Astrocyte (in vitro differentiated cells and primary cell): ENCODE results near the gene ATP2B2. TPM values are rescaled to one million over a fixed set of nuclear protein-coding genes. Genes with fewer than 3 reads are reported as not detected.

Experiments
- DNase-seq: peaks from one replicate; pipeline ENCODE4 v3.0.0-alpha.2; 2010; ENCODE audit warnings: low read depth
- FAIRE-seq: peaks from 2 replicates; lab custom pipeline; 2011; peaks lifted over from hg19 to GRCh38; lab: Jason Lieb, UNC
- H2AFZ ChIP-seq: 2 replicates; pipeline ENCODE4 v1.6.0; 2012; ENCODE audit warnings: low read depth, low read length, inconsistent platforms
- H3K27ac ChIP-seq: 2 replicates; pipeline ENCODE4 v1.5.1; 2011; ENCODE audit warnings: low read depth, low read length, inconsistent platforms
- H3K27me3 ChIP-seq: 2 replicates; pipeline ENCODE4 v1.6.0; 2011; ENCODE audit warnings: low read length, inconsistent platforms; ENCODE audit not compliant: insufficient read depth
- H3K36me3 ChIP-seq: 2 replicates; pipeline ENCODE4 v1.5.1; 2011; ENCODE audit warnings: low read length, inconsistent platforms; ENCODE audit not compliant: insufficient read depth
- H3K4me1 ChIP-seq: 2 replicates; pipeline ENCODE4 v1.5.1; 2011; ENCODE audit warnings: low read length, inconsistent platforms; ENCODE audit not compliant: insufficient read depth
- H3K4me2 ChIP-seq: 2 replicates; pipeline ENCODE4 v1.6.0; 2012; ENCODE audit warnings: low read length, inconsistent platforms
- H3K4me3 ChIP-seq: 2 replicates; pipeline ENCODE4 v1.5.1; 2011; ENCODE audit warnings: low read depth, mild to moderate bottlenecking, low read length, inconsistent platforms; ENCODE audit not compliant: insufficient read depth
- H3K79me2 ChIP-seq: 2 replicates; pipeline ENCODE4 v1.6.0; 2012; ENCODE audit warnings: mild to moderate bottlenecking, low read length, inconsistent platforms; ENCODE audit not compliant: insufficient read depth
- H3K9ac ChIP-seq: 2 replicates; pipeline ENCODE4 v1.6.0; 2012; ENCODE audit warnings: mild to moderate bottlenecking, low read length, inconsistent platforms
- H3K9me3 ChIP-seq: 2 replicates; pipeline ENCODE4 v1.5.1; 2012; ENCODE audit warnings: low read depth, mild to moderate bottlenecking, low read length, inconsistent platforms; ENCODE audit not compliant: insufficient read depth
- H4K20me1 ChIP-seq: 2 replicates; pipeline ENCODE4 v1.6.0; 2012; ENCODE audit warnings: low read length, inconsistent platforms; ENCODE audit not compliant: insufficient read depth
- H3K27ac Mint-ChIP-seq: one replicate; pipeline ENCODE4 v1.8.0; 2021; ENCODE audit warnings: mild to moderate bottlenecking, mixed read lengths; ENCODE audit not compliant: unreplicated experiment
- H3K27me3 Mint-ChIP-seq: one replicate; pipeline ENCODE4 v1.8.0; 2021; ENCODE audit warnings: low read depth, mixed read lengths; ENCODE audit not compliant: unreplicated experiment
- H3K36me3 Mint-ChIP-seq: one replicate; pipeline ENCODE4 v1.8.0; 2021; ENCODE audit warnings: low read depth, mixed read lengths; ENCODE audit not compliant: unreplicated experiment
- H3K4me1 Mint-ChIP-seq: one replicate; pipeline ENCODE4 v1.8.0; 2021; ENCODE audit warnings: low read depth, mixed read lengths; ENCODE audit not compliant: unreplicated experiment
- H3K4me3 Mint-ChIP-seq: one replicate; pipeline ENCODE4 v1.8.0; 2021; ENCODE audit warnings: mild to moderate bottlenecking, moderate library complexity, mixed read lengths; ENCODE audit not compliant: unreplicated experiment
- H3K9me3 Mint-ChIP-seq: one replicate; pipeline ENCODE4 v1.8.0; 2021; ENCODE audit warnings: mild to moderate bottlenecking, mixed read lengths; ENCODE audit not compliant: unreplicated experiment
- EZH2 ChIP-seq: IDR thresholded peaks from 2 replicates; pipeline ENCODE4 v1.6.1; 2012; ENCODE audit warnings: mild to moderate bottlenecking, low read length, inconsistent platforms; ENCODE audit not compliant: insufficient read depth
- total RNA-seq: library from RNA; stranded (reverse); gene quantifications from 2 replicates; pipeline ENCODE4 v1.2.1, GENCODE V29; 2021
- TF ChIP-seq, protein P1 (sequence below): IDR thresholded peaks from 2 replicates; pipeline ENCODE4 v1.5.1; 2011; ENCODE audit warnings: low read depth, mild to moderate bottlenecking, inconsistent platforms, low read length, moderate library complexity; ENCODE audit not compliant: insufficient read depth

Gene ATP2B2
- total RNA-seq, 1 donor from 2014 or later, result 0.05 TPM

DNA sequence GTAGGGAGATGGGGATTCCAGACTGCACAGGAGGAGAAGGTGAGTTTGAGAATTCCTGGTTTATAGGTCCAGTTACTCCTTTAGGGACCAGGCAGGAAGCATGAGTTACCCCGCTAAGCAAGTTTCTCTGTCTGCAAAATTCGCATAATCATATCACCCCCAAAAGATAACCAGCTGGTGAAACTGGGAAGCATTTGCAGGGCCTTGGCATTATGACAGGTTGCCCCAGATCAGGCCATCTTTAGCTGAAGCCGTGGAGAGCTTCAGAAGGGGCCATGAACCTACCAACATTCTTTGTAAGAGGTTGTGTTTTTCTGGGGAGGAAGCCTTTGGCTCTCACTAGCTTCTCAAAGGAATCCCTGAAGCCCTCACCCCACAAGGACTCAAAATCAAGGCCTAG lies 29.4 kb downstream of the ATP2B2 start:
- H3K4me1 Mint-ChIP-seq, result peaks cover 8% of the 10 kb centered on the region

DNA sequence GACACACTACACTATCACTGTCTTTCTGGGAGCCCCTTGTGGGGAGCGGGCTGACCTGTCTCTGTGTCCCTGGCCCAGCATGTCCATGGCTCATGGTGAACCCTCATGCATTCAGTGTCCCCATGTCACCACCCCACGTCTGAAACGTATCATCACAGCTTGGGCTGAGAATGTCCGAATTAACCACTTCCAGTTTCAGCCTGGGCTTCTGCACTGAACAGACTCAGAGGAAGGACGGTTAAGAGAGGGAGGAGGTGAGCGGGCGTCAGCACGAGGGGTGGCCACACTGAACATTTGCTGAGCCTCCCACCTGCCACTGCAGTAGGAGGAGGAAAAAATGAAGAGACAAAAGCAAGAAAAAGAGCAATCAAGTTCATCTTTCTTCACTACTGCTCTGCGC lies 30.5 kb downstream of the ATP2B2 start:
- H2AFZ ChIP-seq, result no peak overlapping the region
- peaks cover 13% of the 10 kb centered on the region for H3K9me3 Mint-ChIP-seq
- FAIRE-seq, result no peak

More for the DNA sequence above, 29.4 kb downstream of the ATP2B2 start:
- Histone ChIP-seq H3K9ac (no peak overlapping the region), H2AFZ (no peak overlapping the region), H3K36me3 (no peaks in the 10 kb centered on the region), H3K4me2 (no peak overlapping the region), H3K27ac (no peak overlapping the region), H3K4me1 (no peaks in the 10 kb centered on the region), H3K79me2 (no peaks in the 10 kb centered on the region), H3K9me3 (no peaks in the 10 kb centered on the region), H3K4me3 (no peak overlapping the region), H3K27me3 (peaks cover 4% of the 10 kb centered on the region), H4K20me1 (no peaks in the 10 kb centered on the region)
- H3K27me3 Mint-ChIP-seq, result peaks cover 72% of the 10 kb centered on the region
- DNase-seq (no peak), FAIRE-seq (no peak)
- H3K36me3 Mint-ChIP-seq, result peaks cover 2% of the 10 kb centered on the region
- no peak overlapping the region for H3K27ac Mint-ChIP-seq
- H3K4me3 Mint-ChIP-seq, result no peak overlapping the region
- peaks cover 14% of the 10 kb centered on the region for H3K9me3 Mint-ChIP-seq
- TF ChIP-seq, protein P1, sequence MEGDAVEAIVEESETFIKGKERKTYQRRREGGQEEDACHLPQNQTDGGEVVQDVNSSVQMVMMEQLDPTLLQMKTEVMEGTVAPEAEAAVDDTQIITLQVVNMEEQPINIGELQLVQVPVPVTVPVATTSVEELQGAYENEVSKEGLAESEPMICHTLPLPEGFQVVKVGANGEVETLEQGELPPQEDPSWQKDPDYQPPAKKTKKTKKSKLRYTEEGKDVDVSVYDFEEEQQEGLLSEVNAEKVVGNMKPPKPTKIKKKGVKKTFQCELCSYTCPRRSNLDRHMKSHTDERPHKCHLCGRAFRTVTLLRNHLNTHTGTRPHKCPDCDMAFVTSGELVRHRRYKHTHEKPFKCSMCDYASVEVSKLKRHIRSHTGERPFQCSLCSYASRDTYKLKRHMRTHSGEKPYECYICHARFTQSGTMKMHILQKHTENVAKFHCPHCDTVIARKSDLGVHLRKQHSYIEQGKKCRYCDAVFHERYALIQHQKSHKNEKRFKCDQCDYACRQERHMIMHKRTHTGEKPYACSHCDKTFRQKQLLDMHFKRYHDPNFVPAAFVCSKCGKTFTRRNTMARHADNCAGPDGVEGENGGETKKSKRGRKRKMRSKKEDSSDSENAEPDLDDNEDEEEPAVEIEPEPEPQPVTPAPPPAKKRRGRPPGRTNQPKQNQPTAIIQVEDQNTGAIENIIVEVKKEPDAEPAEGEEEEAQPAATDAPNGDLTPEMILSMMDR, result no peak
- TF ChIP-seq EZH2, result no peak

DNA sequence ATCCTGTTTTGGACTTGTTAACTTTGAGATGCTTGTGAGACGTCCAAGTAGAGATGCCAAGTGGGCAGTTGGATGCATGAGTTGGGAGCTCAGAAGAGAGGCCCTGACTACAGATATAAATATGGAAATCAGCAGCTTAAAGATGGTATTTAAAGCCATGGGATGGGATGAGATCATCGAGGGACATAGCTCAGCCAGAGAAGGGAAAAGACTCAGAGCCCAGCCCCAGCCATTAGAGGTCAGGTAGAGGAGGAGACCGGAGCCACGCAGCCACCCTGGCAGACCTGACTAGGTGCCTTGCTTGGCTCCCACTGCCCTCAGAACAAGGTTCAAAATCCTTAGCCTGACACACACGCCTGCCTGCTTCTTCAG lies 31.1 kb downstream of the ATP2B2 start:
- H3K4me1 ChIP-seq, result no peaks in the 10 kb centered on the region
- no peaks in the 10 kb centered on the region for H4K20me1 ChIP-seq
- H3K36me3 ChIP-seq, result no peaks in the 10 kb centered on the region
- H3K4me3 ChIP-seq, result no peak overlapping the region
- H3K27ac ChIP-seq, result no peak overlapping the region
- H3K9me3 ChIP-seq, result no peaks in the 10 kb centered on the region
- H3K36me3 Mint-ChIP-seq, result peaks cover 2% of the 10 kb centered on the region
- no peak for FAIRE-seq
- no peak overlapping the region for H3K4me3 Mint-ChIP-seq
- no peaks in the 10 kb centered on the region for H3K79me2 ChIP-seq
- TF ChIP-seq, protein P1, result no peak
- TF ChIP-seq EZH2, result no peak
- no peak for DNase-seq
- H3K4me2 ChIP-seq, result no peak overlapping the region
- H3K27me3 Mint-ChIP-seq, result peaks cover 77% of the 10 kb centered on the region
- peaks cover 8% of the 10 kb centered on the region for H3K4me1 Mint-ChIP-seq
- no peak overlapping the region for H3K27ac Mint-ChIP-seq
- no peak overlapping the region for H2AFZ ChIP-seq
- H3K27me3 ChIP-seq, result peaks cover 10% of the 10 kb centered on the region
- no peak overlapping the region for H3K9ac ChIP-seq
- H3K9me3 Mint-ChIP-seq, result peaks cover 11% of the 10 kb centered on the region

More for the DNA sequence above, 30.5 kb downstream of the ATP2B2 start:
- Histone ChIP-seq H3K4me1 (no peaks in the 10 kb centered on the region), H3K27me3 (peaks cover 8% of the 10 kb centered on the region), H3K4me3 (no peak overlapping the region), H4K20me1 (no peaks in the 10 kb centered on the region), H3K9me3 (no peaks in the 10 kb centered on the region), H3K27ac (no peak overlapping the region), H3K9ac (no peak overlapping the region), H3K36me3 (no peaks in the 10 kb centered on the region), H3K79me2 (no peaks in the 10 kb centered on the region), H3K4me2 (no peak overlapping the region)
- Mint-ChIP-seq H3K4me3 (no peak overlapping the region), H3K27ac (no peak overlapping the region), H3K36me3 (peaks cover 2% of the 10 kb centered on the region), H3K4me1 (peaks cover 8% of the 10 kb centered on the region), H3K27me3 (peaks cover 73% of the 10 kb centered on the region)
- TF ChIP-seq, protein P1, result no peak
- no peak for TF ChIP-seq EZH2
- no peak for DNase-seq
